ENCODE results near the gene KCNMB4.

Gene KCNMB4

DNA sequence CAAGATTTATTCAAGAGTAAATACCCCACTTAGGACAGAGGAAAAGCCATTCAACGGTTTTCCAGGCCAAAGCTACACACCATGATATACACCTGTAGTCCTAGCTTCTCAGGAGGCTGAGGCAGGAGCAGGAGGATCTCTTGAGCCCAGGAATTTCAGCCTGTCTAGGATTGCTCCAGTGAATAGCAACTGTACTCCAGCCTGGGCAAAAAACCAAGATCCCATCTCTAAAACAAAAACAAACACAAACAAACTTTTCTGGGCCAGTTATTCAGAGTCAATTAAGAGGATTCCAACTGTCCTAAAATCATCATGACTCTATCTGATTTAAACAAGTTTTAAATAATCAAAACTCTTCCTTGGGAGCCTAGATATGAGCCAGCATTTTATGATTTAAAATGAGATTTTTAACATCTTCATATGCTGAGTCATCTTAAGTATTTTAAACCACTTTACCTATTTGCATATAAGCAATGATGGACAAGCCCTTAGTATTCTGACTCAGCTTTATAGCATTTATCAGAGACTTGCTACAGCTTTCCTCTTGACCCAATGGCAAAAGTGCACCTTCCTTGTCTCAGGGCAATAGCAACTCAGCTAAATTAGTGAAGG is 77.1 kb downstream of the KCNMB4 start:
- DNase-seq (ENCODE audit: low spot score) = no peak

DNA sequence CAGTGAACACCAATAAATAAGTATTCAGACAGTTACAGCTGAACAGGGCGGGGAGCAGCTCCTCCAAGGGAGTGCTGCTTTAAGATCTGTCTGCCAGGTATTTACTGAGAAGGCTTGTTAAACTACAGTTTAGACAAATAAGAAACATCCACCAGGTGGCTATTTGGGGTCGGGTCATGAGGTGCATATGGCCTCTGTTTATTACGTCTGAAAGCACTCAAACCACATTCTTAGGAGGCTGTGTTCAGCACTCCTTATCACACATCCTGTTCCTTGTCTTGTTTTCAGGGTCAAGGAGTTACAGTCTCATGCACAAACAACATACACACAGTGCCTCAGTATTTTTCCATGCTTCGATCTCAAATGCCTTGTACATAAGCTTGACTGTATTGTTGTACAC is 78.8 kb downstream of the KCNMB4 start:
- no peak for DNase-seq (ENCODE audit: low spot score)

DNA sequence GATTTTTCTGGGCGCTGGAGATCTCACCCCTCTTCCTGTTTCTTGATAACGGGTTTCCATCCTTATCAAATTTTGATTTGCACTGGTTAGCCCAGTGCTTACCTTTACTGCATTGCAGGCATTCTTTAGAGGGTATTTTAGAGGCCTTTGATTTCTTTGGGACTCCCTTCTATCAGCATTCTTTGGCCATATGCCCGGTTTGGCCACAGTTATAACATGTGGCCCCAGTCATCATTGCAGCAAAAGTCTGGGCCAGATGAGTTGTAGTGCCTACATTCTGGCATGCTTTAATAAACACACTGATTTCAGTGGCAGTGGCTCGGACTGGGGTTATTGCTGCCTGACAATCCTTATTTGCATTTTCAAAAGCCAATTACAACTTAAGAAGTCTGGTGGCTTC is 82.3 kb downstream of the KCNMB4 start:
- DNase-seq (ENCODE audit: low spot score) = no peak

DNA sequence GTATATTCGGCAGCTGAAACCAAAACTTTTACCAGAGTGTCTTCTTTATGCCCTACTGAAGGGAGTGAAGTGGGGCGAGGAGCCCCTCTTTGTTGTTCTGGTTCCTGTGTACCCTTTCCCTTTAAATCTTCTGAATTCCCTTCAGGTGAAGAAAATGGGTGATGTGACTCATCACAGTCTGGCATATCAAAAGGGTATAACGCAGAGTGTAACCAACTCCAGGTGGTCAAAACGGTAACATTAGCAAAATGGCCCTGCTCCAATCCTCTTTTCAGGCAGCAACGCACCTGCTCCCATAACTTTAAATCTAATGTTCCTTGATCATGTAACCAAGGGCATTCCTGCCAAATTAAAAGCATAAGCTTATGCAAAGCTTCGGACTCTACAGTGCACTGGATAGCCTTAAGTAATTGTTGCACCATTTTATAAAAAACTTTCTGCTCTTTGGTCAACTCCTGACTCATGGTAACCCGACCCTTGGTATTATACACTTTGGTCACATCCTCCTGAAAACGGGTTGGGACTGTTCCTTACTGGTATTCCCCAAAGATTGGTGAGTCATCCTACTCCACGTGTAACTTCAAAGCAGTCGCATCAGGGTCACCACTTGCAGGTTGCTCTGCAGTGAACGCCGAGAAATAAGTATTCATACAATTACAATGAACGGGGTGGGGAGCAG is 83.1 kb downstream of the KCNMB4 start:
- DNase-seq (ENCODE audit: low spot score) = no peak

DNA sequence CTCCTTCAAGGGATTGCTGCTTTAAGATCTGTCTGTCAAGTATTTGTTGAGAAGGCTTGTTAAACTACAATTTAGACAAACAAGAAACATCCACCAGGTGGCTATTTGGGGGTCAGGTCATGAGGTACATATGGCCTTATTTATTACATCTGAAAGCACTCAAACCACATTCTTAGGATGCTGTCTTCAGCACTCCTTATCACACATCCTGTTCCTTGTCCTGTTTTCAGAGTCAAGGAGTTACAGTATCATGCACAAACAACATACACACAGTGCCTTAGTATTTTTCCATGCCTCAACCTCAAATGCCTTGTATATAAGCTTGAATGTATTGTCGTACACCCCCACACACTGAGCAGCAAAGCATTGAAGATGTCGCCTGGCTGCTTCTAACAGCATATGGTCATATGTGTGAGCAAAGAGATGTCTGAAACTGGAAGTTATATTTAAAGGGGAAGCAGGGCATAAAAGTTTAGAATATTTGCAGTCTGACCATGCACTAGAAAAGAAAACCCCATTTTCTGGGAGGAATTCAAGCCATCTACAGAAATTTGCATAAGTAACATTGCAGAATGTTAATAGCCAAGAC is 83.8 kb downstream of the KCNMB4 start:
- no peak for DNase-seq (ENCODE audit: low spot score)

DNA sequence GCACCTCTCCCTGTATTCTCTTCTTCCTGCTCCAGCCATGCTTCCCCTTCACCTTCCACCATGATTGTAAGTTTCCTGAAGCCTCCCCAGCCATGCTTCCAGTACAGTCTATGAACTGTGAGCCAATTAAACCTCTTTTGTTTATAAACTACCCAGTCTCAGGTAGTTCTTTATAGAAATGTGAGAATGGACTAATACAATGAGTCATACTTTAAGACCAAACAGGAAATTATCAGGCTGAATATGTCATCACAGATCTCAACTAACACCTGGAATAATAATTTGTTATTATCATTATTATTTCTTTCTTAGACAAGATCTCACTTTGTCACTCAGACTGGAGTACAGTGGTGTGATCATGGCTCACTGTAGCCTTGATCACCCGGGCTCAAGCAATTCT is 85.4 kb downstream of the KCNMB4 start:
- DNase-seq (ENCODE audit: low spot score) = no peak

DNA sequence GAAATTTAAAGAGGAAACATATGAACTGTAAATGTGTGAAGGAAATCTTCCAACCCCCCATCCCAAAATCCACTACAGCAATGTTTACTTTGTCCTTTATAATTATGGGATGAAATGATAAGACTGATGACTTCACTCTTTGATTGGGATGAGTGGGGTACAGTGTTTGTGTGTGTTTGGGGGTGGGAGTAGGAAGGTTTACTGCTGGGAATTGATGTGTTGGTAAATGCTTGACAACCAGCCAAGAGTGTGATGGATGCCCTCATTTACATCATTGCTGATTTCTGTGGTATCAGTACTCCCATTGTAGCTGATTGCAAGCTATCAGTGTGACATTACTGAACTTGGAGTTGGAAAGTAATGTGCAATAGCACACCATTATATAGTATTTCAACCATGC is 90.9 kb downstream of the KCNMB4 start:
- DNase-seq (ENCODE audit: low spot score) = no peak

DNA sequence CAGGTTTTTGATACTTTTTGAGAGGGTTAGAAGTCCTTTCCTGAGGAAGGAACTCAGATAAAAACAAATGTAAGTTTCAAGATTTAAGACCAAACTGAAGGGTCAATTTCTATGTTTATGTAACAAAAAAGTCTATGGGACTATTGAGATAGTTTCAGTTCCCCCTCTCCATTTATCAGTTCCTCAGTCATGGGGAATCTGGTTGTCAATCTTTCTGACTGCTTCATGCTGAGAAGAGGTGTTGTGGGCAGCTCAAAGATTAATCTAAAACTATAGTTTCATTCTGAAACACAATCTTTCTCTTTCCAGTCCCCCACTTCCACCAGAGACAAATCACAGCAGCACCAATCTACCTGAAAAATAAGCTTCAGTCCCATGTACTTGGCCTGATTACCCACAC is 93.7 kb downstream of the KCNMB4 start:
- DNase-seq (ENCODE audit: low spot score) = no peak

DNA sequence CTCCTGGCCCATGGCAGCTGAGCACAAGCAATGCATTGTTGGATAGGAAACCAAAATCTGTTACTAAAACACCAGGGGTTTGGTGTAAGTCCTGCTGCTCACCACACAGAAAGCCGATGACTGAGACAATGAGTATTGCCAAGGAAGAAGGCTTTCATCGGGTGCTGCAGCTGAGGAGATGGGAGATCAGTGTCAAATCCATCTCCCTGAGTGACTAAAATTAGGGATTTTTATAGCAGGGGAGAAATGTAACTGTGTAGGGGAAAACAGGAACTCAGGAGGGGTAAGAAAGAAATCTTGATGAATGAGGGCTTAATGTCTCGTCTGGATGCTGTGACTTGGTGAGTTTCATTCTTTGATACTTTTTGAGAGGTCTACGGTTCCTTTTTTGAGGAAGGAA is 97.9 kb downstream of the KCNMB4 start:
- DNase-seq (ENCODE audit: low spot score) = no peak

DNA sequence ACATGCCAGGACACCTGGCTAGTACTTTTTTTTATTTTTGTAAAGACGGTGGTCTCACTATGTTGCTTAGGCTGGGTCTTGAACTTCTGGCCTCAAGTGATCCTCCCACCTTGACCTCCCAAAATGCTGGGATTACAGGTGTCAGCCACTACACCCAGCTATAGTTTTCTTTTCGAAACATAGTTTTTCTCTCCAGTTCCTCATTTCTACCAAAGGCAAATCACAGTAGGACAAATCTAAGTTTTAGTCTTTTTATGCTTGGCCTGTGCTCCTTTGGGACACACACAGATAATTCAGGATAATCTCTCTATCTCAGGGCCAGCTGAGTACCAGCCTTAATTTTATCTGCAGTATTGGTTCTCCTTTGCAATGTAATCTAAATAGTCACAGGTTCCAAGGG is 100.7 kb downstream of the KCNMB4 start:
- no peak for DNase-seq (ENCODE audit: low spot score)

DNA sequence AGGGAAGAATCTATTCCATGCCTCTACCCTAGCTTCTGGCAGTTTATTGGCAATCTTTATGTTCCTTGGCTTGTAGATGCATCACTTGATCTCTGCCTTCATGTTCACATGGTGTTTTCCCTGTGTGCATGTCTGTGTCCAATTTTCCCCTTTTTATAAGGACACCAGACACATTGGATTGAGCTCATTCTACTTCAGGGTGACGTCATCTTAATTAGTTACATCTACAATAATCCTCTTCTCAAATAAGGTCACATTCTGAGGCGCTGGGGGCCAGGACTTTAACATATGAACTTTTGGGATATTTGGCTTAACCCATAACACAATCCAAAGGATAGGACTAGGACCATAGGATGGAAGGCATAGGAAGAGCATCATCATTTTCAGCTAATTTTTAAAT is 101.4 kb downstream of the KCNMB4 start:
- DNase-seq (ENCODE audit: low spot score) = no peak

DNA sequence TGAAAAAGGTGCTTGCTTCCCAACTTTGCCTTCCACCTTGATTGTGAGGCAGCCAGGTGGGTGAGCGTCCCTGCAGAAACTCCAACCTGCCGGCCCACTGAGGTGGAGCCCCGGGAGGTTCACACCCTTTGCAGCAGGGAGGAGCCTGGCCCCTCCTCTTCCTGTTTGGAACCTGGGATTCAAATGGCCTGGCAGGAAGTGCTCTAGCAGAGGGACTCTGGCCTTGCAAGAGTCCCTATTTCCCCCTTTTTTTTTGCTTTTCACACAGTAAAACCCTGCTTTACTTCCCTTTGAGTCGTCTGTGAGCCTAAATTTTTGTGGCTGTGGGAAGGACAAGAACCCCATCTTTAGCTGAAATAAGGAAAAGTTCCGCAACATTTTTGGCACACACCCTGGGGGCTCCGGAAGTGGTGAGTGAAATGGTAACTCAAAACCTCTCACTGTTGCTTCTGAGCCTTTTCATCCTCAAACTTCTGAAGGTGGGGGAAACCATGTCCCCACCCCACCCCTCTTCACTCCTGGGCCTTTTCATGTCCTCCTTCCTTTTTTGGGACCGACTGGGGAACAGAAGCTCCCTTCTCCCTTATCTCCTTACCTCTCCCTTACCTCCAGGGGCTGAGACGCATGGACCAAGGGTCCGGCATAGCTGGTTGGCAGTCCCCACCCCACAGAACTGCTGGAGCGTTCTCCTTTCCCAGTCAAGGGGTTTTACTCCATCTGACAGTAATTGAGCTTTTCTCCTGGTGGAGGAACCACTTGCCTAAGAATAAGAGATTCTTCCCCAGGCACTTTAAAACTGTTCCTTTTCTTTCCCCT is 102.0 kb downstream of the KCNMB4 start:
- no peak for DNase-seq (ENCODE audit: low spot score)

DNA sequence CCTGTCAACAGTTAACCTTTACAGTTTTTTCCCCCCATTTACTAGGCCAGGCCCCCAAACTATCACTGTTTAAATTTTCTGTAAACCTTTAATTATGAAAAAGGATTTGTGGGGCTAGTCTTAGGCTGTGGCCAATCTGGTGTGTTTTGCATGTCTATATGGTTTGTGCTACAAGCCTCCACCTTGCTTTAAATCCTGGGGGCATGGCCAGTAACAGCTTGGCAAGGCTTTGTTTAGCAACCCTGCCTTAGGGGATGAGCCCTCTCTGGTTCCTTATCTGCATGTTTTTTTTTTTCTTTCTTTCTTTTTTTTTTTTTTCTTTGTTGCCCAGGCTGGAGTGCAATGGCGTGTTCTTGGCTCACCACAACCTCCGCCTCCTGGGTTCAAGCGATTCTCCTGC is 102.7 kb downstream of the KCNMB4 start:
- DNase-seq (ENCODE audit: low spot score) = no peak

DNA sequence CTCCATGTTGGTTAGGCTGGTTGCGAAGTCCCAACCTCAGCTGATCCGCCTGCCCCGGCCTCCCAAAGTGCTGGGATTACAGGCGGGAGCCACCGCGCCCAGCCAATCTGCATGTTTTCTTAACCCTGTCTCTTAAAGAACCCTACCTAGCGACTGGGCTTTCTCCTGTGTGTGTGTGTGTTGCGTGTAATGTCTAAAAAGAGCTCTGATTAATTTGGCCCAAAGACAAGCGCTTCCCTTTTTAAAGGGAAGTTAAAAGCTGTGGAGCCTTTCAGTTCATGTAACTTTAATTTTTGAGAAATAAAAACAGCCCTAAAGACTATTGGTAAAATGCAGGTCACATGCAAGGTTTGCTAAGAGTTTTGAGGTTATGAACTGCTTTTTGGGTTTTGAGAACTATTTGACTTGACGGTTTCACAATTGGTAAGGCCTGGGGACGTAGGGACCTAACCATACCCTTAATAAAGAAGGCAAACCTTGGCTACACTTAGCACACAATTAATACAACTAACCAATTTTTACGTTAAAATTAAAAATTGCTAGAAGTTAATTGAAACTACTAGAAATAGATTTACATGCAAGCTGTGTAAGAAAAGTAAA is 103.2 kb downstream of the KCNMB4 start:
- DNase-seq (ENCODE audit: low spot score) = no peak

DNA sequence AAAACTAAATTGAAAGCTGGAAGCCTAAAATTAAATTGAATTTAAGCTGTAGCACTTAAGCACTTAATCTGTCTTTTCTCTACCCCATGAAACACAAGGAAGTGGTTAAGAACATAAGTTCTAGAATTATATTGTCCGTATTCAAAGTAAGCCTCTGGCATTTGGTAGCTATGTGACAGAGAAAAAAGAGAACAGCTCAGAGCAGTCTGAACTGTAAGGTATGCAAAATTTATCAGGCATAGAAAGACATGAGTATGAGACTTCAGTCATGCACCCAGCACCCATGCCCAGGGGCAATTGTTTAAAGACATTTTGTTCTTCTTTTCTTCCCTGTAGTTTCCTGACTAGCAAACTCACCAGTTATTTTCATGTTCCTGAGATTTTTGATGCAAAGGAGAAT is 116.7 kb downstream of the KCNMB4 start:
- no peak for DNase-seq (ENCODE audit: low spot score)
